ENCODE measurements around the gene NUP153.
A peak's percentile ranks its signal among the peaks of the same experiment; 100 is the strongest.

Gene NUP153

GRCh38 chr6:17633465-17634188 is 73.1 kb downstream of the NUP153 start:
- Histone ChIP-seq H3K4me3 (replicated peaks; ENCODE audit: insufficient read depth, low read length) (no peak overlapping the region), H3K27me3 (ENCODE audit: insufficient read depth, poor library complexity, severe bottlenecking) (no peaks in the 10 kb centered on the region), H3K27ac (replicated peaks) (no peak overlapping the region)
- TF ChIP-seq REST (IDR thresholded peaks at IDR 0.05; ENCODE audit: insufficient replicate concordance, low read depth) = no peak
- TF ChIP-seq, protein P1, sequence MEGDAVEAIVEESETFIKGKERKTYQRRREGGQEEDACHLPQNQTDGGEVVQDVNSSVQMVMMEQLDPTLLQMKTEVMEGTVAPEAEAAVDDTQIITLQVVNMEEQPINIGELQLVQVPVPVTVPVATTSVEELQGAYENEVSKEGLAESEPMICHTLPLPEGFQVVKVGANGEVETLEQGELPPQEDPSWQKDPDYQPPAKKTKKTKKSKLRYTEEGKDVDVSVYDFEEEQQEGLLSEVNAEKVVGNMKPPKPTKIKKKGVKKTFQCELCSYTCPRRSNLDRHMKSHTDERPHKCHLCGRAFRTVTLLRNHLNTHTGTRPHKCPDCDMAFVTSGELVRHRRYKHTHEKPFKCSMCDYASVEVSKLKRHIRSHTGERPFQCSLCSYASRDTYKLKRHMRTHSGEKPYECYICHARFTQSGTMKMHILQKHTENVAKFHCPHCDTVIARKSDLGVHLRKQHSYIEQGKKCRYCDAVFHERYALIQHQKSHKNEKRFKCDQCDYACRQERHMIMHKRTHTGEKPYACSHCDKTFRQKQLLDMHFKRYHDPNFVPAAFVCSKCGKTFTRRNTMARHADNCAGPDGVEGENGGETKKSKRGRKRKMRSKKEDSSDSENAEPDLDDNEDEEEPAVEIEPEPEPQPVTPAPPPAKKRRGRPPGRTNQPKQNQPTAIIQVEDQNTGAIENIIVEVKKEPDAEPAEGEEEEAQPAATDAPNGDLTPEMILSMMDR (IDR thresholded peaks at IDR 0.05; ENCODE audit: insufficient read depth, low read length) = no peak
- TF ChIP-seq GABPA (IDR thresholded peaks at IDR 0.05; ENCODE audit: low read depth) = no peak
- TF ChIP-seq POLR2AphosphoS5 (IDR thresholded peaks at IDR 0.05; ENCODE audit: low read depth) = no peak
- no peak for TF ChIP-seq SPI1 (IDR thresholded peaks at IDR 0.05; ENCODE audit: borderline replicate concordance, low read depth)
- no peak for DNase-seq (ENCODE audit: low read depth in 1 of 2, low spot score in 1 of 2)

DNA sequence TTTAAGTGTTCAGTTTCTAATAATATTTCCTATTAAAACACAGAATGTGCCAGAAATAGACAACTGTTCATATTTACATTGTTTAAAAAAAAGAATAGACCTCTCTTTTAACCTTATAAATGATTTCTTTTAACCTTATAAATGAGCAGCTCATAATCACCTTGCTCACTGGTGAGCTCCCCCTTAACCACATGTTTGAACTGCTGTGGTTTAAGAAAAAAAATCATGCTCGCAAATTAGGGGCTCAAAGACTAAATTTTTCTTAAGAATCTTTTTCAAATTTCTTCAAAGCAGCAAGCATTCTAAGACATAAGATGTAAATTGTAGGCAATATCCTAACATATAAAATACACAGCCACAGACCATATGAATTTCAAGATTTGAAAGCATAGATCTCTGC is 73.8 kb downstream of the NUP153 start:
- no peak overlapping the region for H3K4me3 ChIP-seq (replicated peaks; ENCODE audit: insufficient read depth, low read length)
- DNase-seq (ENCODE audit: low read depth in 1 of 2, low spot score in 1 of 2) = no peak
- H3K27ac ChIP-seq (replicated peaks) = no peak overlapping the region
- no peak for TF ChIP-seq REST (IDR thresholded peaks at IDR 0.05; ENCODE audit: insufficient replicate concordance, low read depth)
- TF ChIP-seq GABPA (IDR thresholded peaks at IDR 0.05; ENCODE audit: low read depth) = no peak
- TF ChIP-seq SPI1 (IDR thresholded peaks at IDR 0.05; ENCODE audit: borderline replicate concordance, low read depth) = no peak
- TF ChIP-seq POLR2AphosphoS5 (IDR thresholded peaks at IDR 0.05; ENCODE audit: low read depth) = no peak
- TF ChIP-seq, protein P1 (IDR thresholded peaks at IDR 0.05; ENCODE audit: insufficient read depth, low read length) = no peak
- H3K27me3 ChIP-seq (ENCODE audit: insufficient read depth, poor library complexity, severe bottlenecking) = no peaks in the 10 kb centered on the region

- DNase-seq (ENCODE audit: low read depth in 1 of 2, low spot score in 1 of 2) = peak in 1 of 2 experiments; percentile 4
- H3K27ac ChIP-seq (replicated peaks) = no peak overlapping the region
- H3K27me3 ChIP-seq (ENCODE audit: insufficient read depth, poor library complexity, severe bottlenecking) = no peaks in the 10 kb centered on the region
- no peak overlapping the region for H3K4me3 ChIP-seq (replicated peaks; ENCODE audit: insufficient read depth, low read length)
- no peak for TF ChIP-seq REST (IDR thresholded peaks at IDR 0.05; ENCODE audit: insufficient replicate concordance, low read depth)
- no peak for TF ChIP-seq GABPA (IDR thresholded peaks at IDR 0.05; ENCODE audit: low read depth)
- TF ChIP-seq, protein P1 (IDR thresholded peaks at IDR 0.05; ENCODE audit: insufficient read depth, low read length) = no peak
- TF ChIP-seq SPI1 (IDR thresholded peaks at IDR 0.05; ENCODE audit: borderline replicate concordance, low read depth) = no peak
- TF ChIP-seq POLR2AphosphoS5 (IDR thresholded peaks at IDR 0.05; ENCODE audit: low read depth) = no peak
Observed at GRCh38 chr6:17630511-17631073, 76.1 kb downstream of the NUP153 start.
